Lower leg skin (tissue), 3 donors: Measurements from ENCODE around the gene SLC17A4.

Source experiments
- CTCF ChIP-seq, 3 donors: fragments of 450-650 bp; IDR thresholded peaks; one replicate each; pipeline ENCODE4 v1.5.1; 2016; ENCODE audit warnings: antibody characterized with exemption in 3 of 3, mild to moderate bottlenecking in 3 of 3, moderate library complexity in 2 of 3
- POLR2A ChIP-seq, 2 donors: fragments of 450-650 bp; IDR thresholded peaks; one replicate each; pipeline ENCODE4 v1.6.1; 2016 to 2017; ENCODE audit warnings: antibody characterized with exemption in 2 of 2, mild to moderate bottlenecking in 1 of 2, moderate library complexity in 1 of 2

- no peak for TF ChIP-seq CTCF (IDR thresholded peaks at IDR 0.05)
- TF ChIP-seq POLR2A (IDR thresholded peaks at IDR 0.05), result no peak
Measured at GRCh38 chr6:25753079-25753478, 1.5 kb upstream of the SLC17A4 start.
